Measurements from ENCODE around the gene PLA2G4A.

Gene PLA2G4A

GRCh38 chr1:187010571-187011309 is 182.0 kb downstream of the PLA2G4A start:
- no peaks in the 10 kb centered on the region for H3K36me3 Mint-ChIP-seq
- H3K4me3 Mint-ChIP-seq, result no peak overlapping the region
- H3K27me3 Mint-ChIP-seq, result no peaks in the 10 kb centered on the region
- H3K27ac Mint-ChIP-seq, result no peak overlapping the region
- H3K9me3 Mint-ChIP-seq (ENCODE audit: low read depth), result no peaks in the 10 kb centered on the region
- H3K4me1 Mint-ChIP-seq (ENCODE audit: low read depth), result no peaks in the 10 kb centered on the region

- peaks cover 1% of the 10 kb centered on the region for H3K27me3 Mint-ChIP-seq
- H3K36me3 Mint-ChIP-seq, result no peaks in the 10 kb centered on the region
- H3K4me3 Mint-ChIP-seq, result no peak overlapping the region
- no peak overlapping the region for H3K27ac Mint-ChIP-seq
- no peaks in the 10 kb centered on the region for H3K9me3 Mint-ChIP-seq (ENCODE audit: low read depth)
- H3K4me1 Mint-ChIP-seq (ENCODE audit: low read depth), result no peaks in the 10 kb centered on the region
These were observed 184.9 kb downstream of the PLA2G4A start for GRCh38 chr1:187013582-187014200.

GRCh38 chr1:187018291-187018690 is 189.5 kb downstream of the PLA2G4A start:
- Mint-ChIP-seq H3K27ac (no peak overlapping the region), H3K4me1 (ENCODE audit: low read depth) (no peaks in the 10 kb centered on the region), H3K9me3 (ENCODE audit: low read depth) (no peaks in the 10 kb centered on the region), H3K36me3 (no peaks in the 10 kb centered on the region), H3K4me3 (no peak overlapping the region), H3K27me3 (peaks cover 3% of the 10 kb centered on the region)

GRCh38 chr1:187027253-187027652 is 198.5 kb downstream of the PLA2G4A start:
- no peaks in the 10 kb centered on the region for H3K27me3 Mint-ChIP-seq
- H3K4me3 Mint-ChIP-seq, result no peak overlapping the region
- no peaks in the 10 kb centered on the region for H3K4me1 Mint-ChIP-seq (ENCODE audit: low read depth)
- no peaks in the 10 kb centered on the region for H3K36me3 Mint-ChIP-seq
- peaks cover 10% of the 10 kb centered on the region for H3K9me3 Mint-ChIP-seq (ENCODE audit: low read depth)
- H3K27ac Mint-ChIP-seq, result no peak overlapping the region

GRCh38 chr1:187032316-187032981 is 203.7 kb downstream of the PLA2G4A start:
- H3K27me3 Mint-ChIP-seq, result peaks cover 2% of the 10 kb centered on the region
- no peak overlapping the region for H3K4me3 Mint-ChIP-seq
- H3K9me3 Mint-ChIP-seq (ENCODE audit: low read depth), result peaks cover 10% of the 10 kb centered on the region
- no peaks in the 10 kb centered on the region for H3K36me3 Mint-ChIP-seq
- no peaks in the 10 kb centered on the region for H3K4me1 Mint-ChIP-seq (ENCODE audit: low read depth)
- no peak overlapping the region for H3K27ac Mint-ChIP-seq

- Mint-ChIP-seq H3K27me3 (peaks cover 2% of the 10 kb centered on the region), H3K9me3 (ENCODE audit: low read depth) (peaks cover 10% of the 10 kb centered on the region), H3K36me3 (no peaks in the 10 kb centered on the region), H3K4me3 (no peak overlapping the region), H3K27ac (no peak overlapping the region), H3K4me1 (ENCODE audit: low read depth) (no peaks in the 10 kb centered on the region)
These were observed 204.4 kb downstream of the PLA2G4A start for GRCh38 chr1:187032982-187033692.

- Mint-ChIP-seq H3K27ac (no peak overlapping the region), H3K9me3 (ENCODE audit: low read depth) (peaks cover 7% of the 10 kb centered on the region), H3K4me3 (no peak overlapping the region), H3K4me1 (ENCODE audit: low read depth) (no peaks in the 10 kb centered on the region), H3K36me3 (no peaks in the 10 kb centered on the region), H3K27me3 (peaks cover 2% of the 10 kb centered on the region)
These were observed 205.1 kb downstream of the PLA2G4A start for GRCh38 chr1:187033693-187034390.

- Mint-ChIP-seq H3K4me1 (ENCODE audit: low read depth) (no peaks in the 10 kb centered on the region), H3K9me3 (ENCODE audit: low read depth) (peaks cover under 1% of the 10 kb centered on the region), H3K4me3 (no peak overlapping the region), H3K36me3 (no peaks in the 10 kb centered on the region), H3K27me3 (peaks cover 2% of the 10 kb centered on the region), H3K27ac (no peak overlapping the region)
These were observed 205.8 kb downstream of the PLA2G4A start for GRCh38 chr1:187034501-187034900.

GRCh38 chr1:187037973-187038553 is 209.3 kb downstream of the PLA2G4A start:
- Mint-ChIP-seq H3K27ac (no peak overlapping the region), H3K27me3 (peaks cover 3% of the 10 kb centered on the region), H3K36me3 (no peaks in the 10 kb centered on the region), H3K4me1 (ENCODE audit: low read depth) (no peaks in the 10 kb centered on the region), H3K4me3 (no peak overlapping the region), H3K9me3 (ENCODE audit: low read depth) (no peaks in the 10 kb centered on the region)

Measured in activated naive CD8-positive, alpha-beta T cell (primary cell).